SK-N-SH (cell line): ENCODE measurements around the gene SCART1.
"Not testable (repeated sequence)": the region's sequence is repeated elsewhere in the genome, so short reads cannot be mapped to it uniquely, and the experiment has no call there.

ENCODE experiments used
- EP300 ChIP-seq, 2 experiments: IDR thresholded peaks; 2 replicates each; pipeline versions ENCODE4 v1.4.0 to v1.6.1; 2012; ENCODE audit warnings: borderline replicate concordance in 1 of 2, low read depth in 1 of 2, low read length in 1 of 2
- EZH2phosphoT487 ChIP-seq: fragments of 200-600 bp; sonication (generic); IDR thresholded peaks from 2 replicates; pipeline ENCODE4 v1.6.1; 2017; ENCODE audit warnings: low read depth, mixed run types, mild to moderate bottlenecking, antibody characterized with exemption, moderate library complexity, borderline replicate concordance
- GABPA ChIP-seq: IDR thresholded peaks from 2 replicates; pipeline ENCODE4 v1.4.0; 2012; ENCODE audit warnings: low read depth, mild to moderate bottlenecking
- GATA2 ChIP-seq: sonication (generic); formaldehyde crosslinking; IDR thresholded peaks from 2 replicates; pipeline ENCODE4 v1.5.0; 2020; ENCODE audit warnings: mild to moderate bottlenecking, missing genetic modification reagents
- MXI1 ChIP-seq: IDR thresholded peaks from 2 replicates; pipeline ENCODE4 v1.6.1; 2012; ENCODE audit warnings: mild to moderate bottlenecking, low read depth, low read length, improper control_type of control experiment
- NRF1 ChIP-seq: IDR thresholded peaks from 2 replicates; pipeline ENCODE4 v1.6.1; 2012; ENCODE audit warnings: low read depth, mild to moderate bottlenecking, low read length
- RCOR1 ChIP-seq: fragments of 150-350 bp; IDR thresholded peaks from 2 replicates; pipeline ENCODE4 v1.6.1; 2017; ENCODE audit warnings: antibody characterized with exemption, low read length
- RFX5 ChIP-seq: IDR thresholded peaks from 2 replicates; pipeline ENCODE4 v1.6.1; 2012; ENCODE audit warnings: mild to moderate bottlenecking, improper control_type of control experiment, low read length
- SIN3A ChIP-seq: IDR thresholded peaks from 2 replicates; pipeline ENCODE4 v1.6.1; 2012; ENCODE audit warnings: low read depth, mild to moderate bottlenecking, low read length, moderate library complexity, borderline replicate concordance
- TAF1 ChIP-seq: IDR thresholded peaks from 2 replicates; pipeline ENCODE4 v1.6.1; 2012; ENCODE audit warnings: low read depth, mild to moderate bottlenecking, low read length, moderate library complexity, borderline replicate concordance
- TEAD4 ChIP-seq: IDR thresholded peaks from 2 replicates; pipeline ENCODE4 v1.4.0; 2012; ENCODE audit warnings: mild to moderate bottlenecking, borderline replicate concordance; ENCODE audit not compliant: insufficient read depth
- TF ChIP-seq, protein P1 (sequence below): fragments of 200-600 bp; sonication (generic); IDR thresholded peaks from 2 replicates; pipeline ENCODE4 v1.6.1; 2017; ENCODE audit warnings: antibody characterized with exemption, mild to moderate bottlenecking, moderate library complexity
- TF ChIP-seq, protein P2 (sequence below): fragments of 150-350 bp; IDR thresholded peaks from 2 replicates; pipeline ENCODE4 v1.6.1; 2016; ENCODE audit warnings: mild to moderate bottlenecking, low read depth, low read length
- TF ChIP-seq, protein P3 (sequence below): IDR thresholded peaks from 2 replicates; pipeline ENCODE4 v1.6.1; 2012; ENCODE audit warnings: mild to moderate bottlenecking, low read depth, low read length, moderate library complexity

DNA sequence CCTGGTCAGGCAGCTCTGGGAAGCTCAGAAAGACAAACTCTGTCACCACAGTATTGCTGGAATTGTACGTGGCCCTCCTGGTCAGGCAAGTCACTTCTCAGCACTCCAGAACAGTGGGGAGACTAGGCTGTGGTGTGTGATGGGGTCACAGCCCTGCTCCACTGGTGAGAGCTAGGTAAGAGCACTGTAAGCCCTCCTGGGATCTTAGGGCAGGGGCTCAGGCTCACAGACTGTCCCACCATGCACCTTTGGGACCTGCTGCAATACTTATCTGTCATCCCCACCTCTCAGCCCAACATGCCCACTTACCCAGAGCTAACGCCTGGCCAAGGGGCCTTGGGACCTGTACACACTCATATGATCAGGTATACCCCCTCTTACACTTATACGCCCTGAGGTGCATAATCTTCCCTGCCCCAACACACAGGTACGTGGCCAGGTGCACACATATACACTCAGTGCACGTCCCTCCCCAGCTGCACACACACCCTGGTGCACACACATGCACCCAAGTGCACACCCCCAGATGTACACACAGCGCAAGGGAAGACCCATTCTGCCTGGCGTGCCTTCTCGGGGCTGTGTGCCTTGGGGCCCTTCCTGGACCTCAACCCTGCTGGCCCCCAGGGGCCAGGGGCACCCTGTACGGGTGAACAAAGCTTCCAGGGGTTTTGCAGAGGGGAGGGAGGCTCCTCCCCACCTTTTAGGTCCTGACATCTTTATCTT is 21.7 kb upstream of the SCART1 start:
- TF ChIP-seq, protein P1, sequence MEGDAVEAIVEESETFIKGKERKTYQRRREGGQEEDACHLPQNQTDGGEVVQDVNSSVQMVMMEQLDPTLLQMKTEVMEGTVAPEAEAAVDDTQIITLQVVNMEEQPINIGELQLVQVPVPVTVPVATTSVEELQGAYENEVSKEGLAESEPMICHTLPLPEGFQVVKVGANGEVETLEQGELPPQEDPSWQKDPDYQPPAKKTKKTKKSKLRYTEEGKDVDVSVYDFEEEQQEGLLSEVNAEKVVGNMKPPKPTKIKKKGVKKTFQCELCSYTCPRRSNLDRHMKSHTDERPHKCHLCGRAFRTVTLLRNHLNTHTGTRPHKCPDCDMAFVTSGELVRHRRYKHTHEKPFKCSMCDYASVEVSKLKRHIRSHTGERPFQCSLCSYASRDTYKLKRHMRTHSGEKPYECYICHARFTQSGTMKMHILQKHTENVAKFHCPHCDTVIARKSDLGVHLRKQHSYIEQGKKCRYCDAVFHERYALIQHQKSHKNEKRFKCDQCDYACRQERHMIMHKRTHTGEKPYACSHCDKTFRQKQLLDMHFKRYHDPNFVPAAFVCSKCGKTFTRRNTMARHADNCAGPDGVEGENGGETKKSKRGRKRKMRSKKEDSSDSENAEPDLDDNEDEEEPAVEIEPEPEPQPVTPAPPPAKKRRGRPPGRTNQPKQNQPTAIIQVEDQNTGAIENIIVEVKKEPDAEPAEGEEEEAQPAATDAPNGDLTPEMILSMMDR: not testable (repeated sequence)
- TF ChIP-seq TAF1; MXI1; NRF1; GABPA; RCOR1; TEAD4; EZH2phosphoT487; RFX5; GATA2; EP300 (IDR thresholded peaks at IDR 0.05; ENCODE audit: borderline replicate concordance in 1 of 2, low read depth in 1 of 2, low read length in 1 of 2); SIN3A: not testable (repeated sequence)
- TF ChIP-seq, protein P2, sequence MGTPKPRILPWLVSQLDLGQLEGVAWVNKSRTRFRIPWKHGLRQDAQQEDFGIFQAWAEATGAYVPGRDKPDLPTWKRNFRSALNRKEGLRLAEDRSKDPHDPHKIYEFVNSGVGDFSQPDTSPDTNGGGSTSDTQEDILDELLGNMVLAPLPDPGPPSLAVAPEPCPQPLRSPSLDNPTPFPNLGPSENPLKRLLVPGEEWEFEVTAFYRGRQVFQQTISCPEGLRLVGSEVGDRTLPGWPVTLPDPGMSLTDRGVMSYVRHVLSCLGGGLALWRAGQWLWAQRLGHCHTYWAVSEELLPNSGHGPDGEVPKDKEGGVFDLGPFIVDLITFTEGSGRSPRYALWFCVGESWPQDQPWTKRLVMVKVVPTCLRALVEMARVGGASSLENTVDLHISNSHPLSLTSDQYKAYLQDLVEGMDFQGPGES: not testable (repeated sequence)
- TF ChIP-seq, protein P3, sequence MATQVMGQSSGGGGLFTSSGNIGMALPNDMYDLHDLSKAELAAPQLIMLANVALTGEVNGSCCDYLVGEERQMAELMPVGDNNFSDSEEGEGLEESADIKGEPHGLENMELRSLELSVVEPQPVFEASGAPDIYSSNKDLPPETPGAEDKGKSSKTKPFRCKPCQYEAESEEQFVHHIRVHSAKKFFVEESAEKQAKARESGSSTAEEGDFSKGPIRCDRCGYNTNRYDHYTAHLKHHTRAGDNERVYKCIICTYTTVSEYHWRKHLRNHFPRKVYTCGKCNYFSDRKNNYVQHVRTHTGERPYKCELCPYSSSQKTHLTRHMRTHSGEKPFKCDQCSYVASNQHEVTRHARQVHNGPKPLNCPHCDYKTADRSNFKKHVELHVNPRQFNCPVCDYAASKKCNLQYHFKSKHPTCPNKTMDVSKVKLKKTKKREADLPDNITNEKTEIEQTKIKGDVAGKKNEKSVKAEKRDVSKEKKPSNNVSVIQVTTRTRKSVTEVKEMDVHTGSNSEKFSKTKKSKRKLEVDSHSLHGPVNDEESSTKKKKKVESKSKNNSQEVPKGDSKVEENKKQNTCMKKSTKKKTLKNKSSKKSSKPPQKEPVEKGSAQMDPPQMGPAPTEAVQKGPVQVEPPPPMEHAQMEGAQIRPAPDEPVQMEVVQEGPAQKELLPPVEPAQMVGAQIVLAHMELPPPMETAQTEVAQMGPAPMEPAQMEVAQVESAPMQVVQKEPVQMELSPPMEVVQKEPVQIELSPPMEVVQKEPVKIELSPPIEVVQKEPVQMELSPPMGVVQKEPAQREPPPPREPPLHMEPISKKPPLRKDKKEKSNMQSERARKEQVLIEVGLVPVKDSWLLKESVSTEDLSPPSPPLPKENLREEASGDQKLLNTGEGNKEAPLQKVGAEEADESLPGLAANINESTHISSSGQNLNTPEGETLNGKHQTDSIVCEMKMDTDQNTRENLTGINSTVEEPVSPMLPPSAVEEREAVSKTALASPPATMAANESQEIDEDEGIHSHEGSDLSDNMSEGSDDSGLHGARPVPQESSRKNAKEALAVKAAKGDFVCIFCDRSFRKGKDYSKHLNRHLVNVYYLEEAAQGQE: not testable (repeated sequence)
